Central memory CD8-positive, alpha-beta T cell (primary cell): ENCODE results near the gene CDHR2.

ENCODE experiments used
- ATAC-seq: fragments of 150-1000 bp; cut with Tn5 transposase; replicated peaks from 2 replicates; pipeline ENCODE4 v1.10.0; 2022; ENCODE audit warnings: mild to moderate bottlenecking, moderate FRiP score, moderate number of reproducible peaks; ENCODE audit not compliant: poor library complexity, severe bottlenecking; ENCODE audit errors: extremely low read depth
- DNase-seq, 2 donors: peaks; one replicate each; pipeline ENCODE4 v3.0.0; 2021; ENCODE audit warnings: low spot score in 2 of 2
- H3K27ac Mint-ChIP-seq: one replicate; pipeline ENCODE4 v1.8.0; 2022; ENCODE audit warnings: low read depth, mild to moderate bottlenecking, moderate library complexity, mixed read lengths
- H3K27me3 Mint-ChIP-seq: one replicate; pipeline ENCODE4 v1.8.0; 2022; ENCODE audit warnings: mixed read lengths
- H3K36me3 Mint-ChIP-seq: one replicate; pipeline ENCODE4 v1.8.0; 2022; ENCODE audit warnings: mild to moderate bottlenecking, moderate library complexity, mixed read lengths; ENCODE audit not compliant: insufficient read depth
- H3K4me1 Mint-ChIP-seq: one replicate; pipeline ENCODE4 v1.8.0; 2022; ENCODE audit warnings: mixed read lengths
- H3K4me3 Mint-ChIP-seq: one replicate; pipeline ENCODE4 v1.8.0; 2022; ENCODE audit warnings: mild to moderate bottlenecking, moderate library complexity, mixed read lengths
- H3K9me3 Mint-ChIP-seq: one replicate; pipeline ENCODE4 v1.8.0; 2022; ENCODE audit warnings: mixed read lengths

CDHR2 gene

GRCh38 chr5:176640616-176641015 lies 91.5 kb downstream of the CDHR2 start:
- no peak overlapping the region for H3K4me3 Mint-ChIP-seq
- peaks cover 8% of the 10 kb centered on the region for H3K4me1 Mint-ChIP-seq
- DNase-seq: no peak
- no peak for ATAC-seq
- peaks cover 4% of the 10 kb centered on the region for H3K36me3 Mint-ChIP-seq
- H3K27ac Mint-ChIP-seq: no peak overlapping the region
- H3K27me3 Mint-ChIP-seq: peaks cover 14% of the 10 kb centered on the region
- H3K9me3 Mint-ChIP-seq: no peaks in the 10 kb centered on the region

GRCh38 chr5:176642675-176643490 lies 93.7 kb downstream of the CDHR2 start:
- H3K4me1 Mint-ChIP-seq: peaks cover 21% of the 10 kb centered on the region
- no peak for ATAC-seq
- H3K27me3 Mint-ChIP-seq: no peaks in the 10 kb centered on the region
- peaks cover 4% of the 10 kb centered on the region for H3K36me3 Mint-ChIP-seq
- H3K27ac Mint-ChIP-seq: no peak overlapping the region
- H3K4me3 Mint-ChIP-seq: no peak overlapping the region
- DNase-seq: no peak
- H3K9me3 Mint-ChIP-seq: no peaks in the 10 kb centered on the region

GRCh38 chr5:176643491-176644219 lies 94.5 kb downstream of the CDHR2 start:
- Mint-ChIP-seq H3K36me3 (peaks cover 4% of the 10 kb centered on the region), H3K27me3 (no peaks in the 10 kb centered on the region), H3K9me3 (no peaks in the 10 kb centered on the region), H3K4me3 (no peak overlapping the region), H3K4me1 (peaks cover 26% of the 10 kb centered on the region), H3K27ac (no peak overlapping the region)
- DNase-seq (no peak), ATAC-seq (no peak)

GRCh38 chr5:176644294-176644693 lies 95.2 kb downstream of the CDHR2 start:
- H3K9me3 Mint-ChIP-seq: no peaks in the 10 kb centered on the region
- no peak for ATAC-seq
- peaks cover 32% of the 10 kb centered on the region for H3K4me1 Mint-ChIP-seq
- H3K4me3 Mint-ChIP-seq: no peak overlapping the region
- H3K27me3 Mint-ChIP-seq: no peaks in the 10 kb centered on the region
- no peak for DNase-seq
- no peak overlapping the region for H3K27ac Mint-ChIP-seq
- H3K36me3 Mint-ChIP-seq: peaks cover 5% of the 10 kb centered on the region

GRCh38 chr5:176644878-176645670 lies 95.9 kb downstream of the CDHR2 start:
- H3K27me3 Mint-ChIP-seq: no peaks in the 10 kb centered on the region
- H3K4me1 Mint-ChIP-seq: peaks cover 36% of the 10 kb centered on the region
- no peak overlapping the region for H3K27ac Mint-ChIP-seq
- ATAC-seq (no peak), DNase-seq (no peak)
- peak overlapping the region; percentile 4 for H3K4me3 Mint-ChIP-seq
- H3K9me3 Mint-ChIP-seq: no peaks in the 10 kb centered on the region
- peaks cover 4% of the 10 kb centered on the region for H3K36me3 Mint-ChIP-seq
